H1 (cell line): Measurements from ENCODE around the gene GABRQ. TPM values are rescaled to one million over a fixed set of nuclear protein-coding genes. Genes with fewer than 3 reads are reported as not detected.
A peak's percentile ranks its signal among the peaks of the same experiment; 100 is the strongest.

Source experiments
- CTCF ChIA-PET: fragments of 300-600 bp; sonication (Branson Sonifier 250); formaldehyde crosslinking; loops from one replicate; lab custom pipeline; 2021; ENCODE audit not compliant: partially characterized antibody; lab: Charles Lee
- POLR2A ChIA-PET: fragments of 300-600 bp; sonication (Branson Sonifier 250); formaldehyde crosslinking; loops from one replicate; lab custom pipeline; 2021; ENCODE audit warnings: inconsistent platforms; ENCODE audit not compliant: partially characterized antibody; lab: Charles Lee
- DNase-seq, 2 experiments: peaks; one replicate each; pipeline versions ENCODE4 v3.0.0 to v3.0.0-alpha.2; 2010 to 2022; ENCODE audit warnings: low spot score in 2 of 2, low read depth in 1 of 2, mixed read lengths in 1 of 2
- FAIRE-seq: peaks from 2 replicates; lab custom pipeline; 2011; peaks lifted over from hg19 to GRCh38; lab: Jason Lieb, UNC
- H2AFZ ChIP-seq: 2 replicates; pipeline ENCODE4 v1.8.1; 2012; ENCODE audit warnings: low read length, inconsistent platforms
- H2AK5ac ChIP-seq: 2 replicates; pipeline ENCODE4 v1.6.1; 2013; ENCODE audit warnings: low read depth, low read length
- H2BK120ac ChIP-seq: replicated peaks from 2 replicates; pipeline ENCODE3; 2013; ENCODE audit warnings: low read depth, low read length, inconsistent platforms
- H2BK12ac ChIP-seq: 2 replicates; pipeline ENCODE4 v1.6.1; 2013; ENCODE audit warnings: low read depth, low read length
- H2BK15ac ChIP-seq: 2 replicates; pipeline ENCODE4 v1.6.1; 2013; ENCODE audit warnings: low read length
- H2BK20ac ChIP-seq: 2 replicates; pipeline ENCODE4 v1.6.1; 2013; ENCODE audit warnings: low read length
- H2BK5ac ChIP-seq: 2 replicates; pipeline ENCODE4 v1.6.1; 2013; ENCODE audit warnings: low read depth, low read length
- H3K14ac ChIP-seq: 2 replicates; pipeline ENCODE4 v1.6.1; 2013; ENCODE audit warnings: inconsistent platforms; ENCODE audit not compliant: insufficient read length
- H3K18ac ChIP-seq: 2 replicates; pipeline ENCODE4 v1.6.1; 2013; ENCODE audit warnings: low read length; ENCODE audit errors: extremely low read depth
- H3K23ac ChIP-seq: 2 replicates; pipeline ENCODE4 v1.6.1; 2013; ENCODE audit warnings: inconsistent platforms; ENCODE audit not compliant: insufficient read length
- H3K23me2 ChIP-seq: 2 replicates; pipeline ENCODE4 v1.6.1; 2013; ENCODE audit warnings: low read depth, low read length
- H3K27ac ChIP-seq: 2 replicates; pipeline ENCODE4 v1.6.1; 2011; ENCODE audit warnings: low read depth, low read length, inconsistent platforms
- H3K27me3 ChIP-seq, 4 experiments: replicated peaks in 1 of 4; 1 replicate in 1 of 4; 2 replicates in 3 of 4; pipeline versions ENCODE4 v1.6.1 to v1.8.1; 2011 to 2013; ENCODE audit warnings: low read length in 3 of 4, mild to moderate bottlenecking in 3 of 4, inconsistent platforms in 2 of 4, mixed read lengths in 2 of 4, moderate library complexity in 1 of 4; ENCODE audit not compliant: control insufficient read depth in 3 of 4, insufficient read depth in 3 of 4; ENCODE audit errors: extremely low read depth in 1 of 4
- H3K36me3 ChIP-seq, 4 experiments: 2 replicates each; pipeline versions ENCODE4 v1.6.1 to v1.8.1; 2011 to 2013; ENCODE audit warnings: mild to moderate bottlenecking in 4 of 4, low read length in 3 of 4, moderate library complexity in 2 of 4, control low read depth in 1 of 4, inconsistent platforms in 1 of 4; ENCODE audit not compliant: insufficient read depth in 4 of 4, control insufficient read depth in 2 of 4
- H3K4ac ChIP-seq: replicated peaks from 2 replicates; pipeline ENCODE3; 2013; ENCODE audit warnings: low read length, low read depth, mixed read lengths, inconsistent platforms; ENCODE audit not compliant: insufficient read length
- H3K4me1 ChIP-seq, 4 experiments: replicated peaks in 1 of 4; 1 replicate in 1 of 4; 2 replicates in 3 of 4; pipeline versions ENCODE4 v1.6.1 to v1.8.1; 2011 to 2013; ENCODE audit warnings: low read length in 3 of 4, inconsistent platforms in 2 of 4, mixed read lengths in 1 of 4; ENCODE audit not compliant: insufficient read depth in 4 of 4, control insufficient read depth in 3 of 4
- H3K4me2 ChIP-seq, 2 experiments: 2 replicates each; pipeline versions ENCODE4 v1.6.1 to v1.8.1; 2011 to 2013; ENCODE audit warnings: low read depth in 2 of 2, low read length in 2 of 2, control low read depth in 1 of 2, inconsistent platforms in 1 of 2, mild to moderate bottlenecking in 1 of 2; ENCODE audit not compliant: insufficient read depth in 1 of 2
- H3K4me3 ChIP-seq, 4 experiments: fragments of 200-600, 300-600 bp in 1 of 4; sonication (generic), shearing (Covaris generic), sonication (Bioruptor Twin) in 1 of 4; 2 replicates each; pipeline versions ENCODE4 v1.5.1 to v1.8.1; 2011 to 2016; ENCODE audit warnings: low read length in 4 of 4, low read depth in 3 of 4, control low read depth in 2 of 4, inconsistent platforms in 2 of 4, mild to moderate bottlenecking in 2 of 4, mixed read lengths in 1 of 4, moderate library complexity in 1 of 4; ENCODE audit not compliant: insufficient read depth in 2 of 4; ENCODE audit errors: extremely low read depth in 1 of 4
- H3K56ac ChIP-seq: replicated peaks from 2 replicates; pipeline ENCODE3; 2013; ENCODE audit warnings: low read depth, mild to moderate bottlenecking, mixed read lengths, low read length, inconsistent platforms; ENCODE audit not compliant: insufficient read length
- H3K79me1 ChIP-seq: 2 replicates; pipeline ENCODE4 v1.6.1; 2013; ENCODE audit warnings: low read depth, low read length, control low read depth
- H3K79me2 ChIP-seq, 2 experiments: 2 replicates each; pipeline versions ENCODE4 v1.6.1 to v1.8.1; 2012 to 2013; ENCODE audit warnings: low read length in 2 of 2, mild to moderate bottlenecking in 2 of 2, inconsistent platforms in 1 of 2; ENCODE audit not compliant: insufficient read depth in 2 of 2, control insufficient read depth in 1 of 2
- H3K9ac ChIP-seq, 4 experiments: replicated peaks in 1 of 4; 1 replicate in 1 of 4; 2 replicates in 3 of 4; pipeline versions ENCODE4 v1.6.1 to v1.8.1; 2011 to 2013; ENCODE audit warnings: low read depth in 3 of 4, low read length in 3 of 4, control low read depth in 2 of 4, mild to moderate bottlenecking in 2 of 4, moderate library complexity in 2 of 4, inconsistent platforms in 1 of 4; ENCODE audit errors: extremely low read depth in 1 of 4
- H3K9me3 ChIP-seq, 2 experiments: 2 replicates each; pipeline versions ENCODE4 v1.6.1 to v1.8.1; 2012 to 2013; ENCODE audit warnings: mild to moderate bottlenecking in 2 of 2, moderate library complexity in 2 of 2, control low read depth in 1 of 2, inconsistent platforms in 1 of 2, low read depth in 1 of 2, low read length in 1 of 2, mixed read lengths in 1 of 2; ENCODE audit not compliant: insufficient read depth in 2 of 2
- H4K20me1 ChIP-seq, 2 experiments: replicated peaks in 1 of 2; 2 replicates each; pipeline versions ENCODE3 to v1.8.1; 2011 to 2013; ENCODE audit warnings: inconsistent platforms in 2 of 2, low read length in 2 of 2, mild to moderate bottlenecking in 1 of 2; ENCODE audit not compliant: insufficient read depth in 2 of 2, control insufficient read depth in 1 of 2
- H4K5ac ChIP-seq: 2 replicates; pipeline ENCODE4 v1.6.1; 2013; ENCODE audit warnings: low read length, low read depth, mixed read lengths, inconsistent platforms; ENCODE audit not compliant: insufficient read length
- H4K8ac ChIP-seq: 2 replicates; pipeline ENCODE4 v1.8.0; 2013; ENCODE audit warnings: mild to moderate bottlenecking, moderate library complexity, low read length, inconsistent platforms; ENCODE audit not compliant: insufficient read depth; ENCODE audit errors: extremely low read depth
- H4K91ac ChIP-seq: replicated peaks from 2 replicates; pipeline ENCODE3; 2013; ENCODE audit warnings: low read length, mixed read lengths, inconsistent platforms; ENCODE audit not compliant: insufficient read length
- CHD2 ChIP-seq: IDR thresholded peaks from 2 replicates; pipeline ENCODE4 v1.6.1; 2012; ENCODE audit warnings: low read length, improper control_type of control experiment
- RXRA ChIP-seq: IDR thresholded peaks from 2 replicates; pipeline ENCODE4 v1.6.1; 2011; ENCODE audit warnings: low read depth, mild to moderate bottlenecking, low read length, moderate library complexity; ENCODE audit not compliant: insufficient read depth
- SAP30 ChIP-seq: fragments of 300-600 bp; sonication (generic); IDR thresholded peaks from 2 replicates; pipeline ENCODE4 v1.7.1; 2012; ENCODE audit warnings: low read length, moderate library complexity, mild to moderate bottlenecking, inconsistent platforms; ENCODE audit not compliant: insufficient read depth, insufficient replicate concordance
- TCF12 ChIP-seq: IDR thresholded peaks from 2 replicates; pipeline ENCODE4 v1.6.1; 2011; ENCODE audit warnings: low read depth, mild to moderate bottlenecking, low read length
- WGBS, 2 experiments: shearing (Covaris generic) in 1 of 2; methylation state at CpG; one replicate each; pipeline versions ENCODE4 v1.1.6 to v1.1.7; 2013 to 2015; ENCODE audit warnings: low lambda C conversion rate in 2 of 2, mixed read lengths in 2 of 2, inconsistent platforms in 1 of 2, low coverage in 1 of 2, missing lambda C conversion rate in 1 of 2; ENCODE audit not compliant: insufficient replicate concordance in 2 of 2, insufficient coverage in 1 of 2, insufficient read length in 1 of 2; ENCODE audit errors: extremely low coverage in 1 of 2, missing lambda C conversion rate in 1 of 2; 5-methylcytosine and 5-hydroxymethylcytosine counted together
- polyA plus RNA-seq, 7 experiments: library from polyadenylated mRNA; depleted of rRNA in 3 of 7; stranded (reverse) in 5 of 7; unstranded in 2 of 7; fragments of >200 nt in 5 of 7; fragments of 200-250 nt in 2 of 7; gene quantifications; 1 replicate in 5 of 7; 2 replicates in 1 of 7; 4 replicates in 1 of 7; pipeline versions ENCODE4 v1.2.1 to v1.2.3, GENCODE V29; 2011 to 2013; ENCODE audit warnings: missing spikeins in 2 of 7, mixed read lengths in 2 of 7
- total RNA-seq: library from RNA; stranded (reverse); fragmentation: NEBNext Ultra II Directional; extraction: Animal tissue kit (Norgen Biotek cat#: 25700); gene quantifications from 2 replicates; pipeline ENCODE4 v1.2.1, GENCODE V29; 2021

The GABRQ gene
- total and polyA plus RNA-seq, 2 of the 8 experiments (the other 6 are each of a cell fraction or from before 2014, with no cell fraction given): 6.3 to 9.6 TPM

GRCh38 chrX:152640034-152640818 lies 2.5 kb downstream of the GABRQ start:
- H3K23ac ChIP-seq: no peak overlapping the region
- no peak overlapping the region for H2BK120ac ChIP-seq
- no peak overlapping the region for H2BK20ac ChIP-seq
- H2BK12ac ChIP-seq: no peak overlapping the region
- no peak overlapping the region for H3K4me3 ChIP-seq
- peak overlapping the region; percentile 46 to 77 for H3K4me2 ChIP-seq
- H3K27me3 ChIP-seq: peaks cover 0 to 13% (median 5%) of the 10 kb centered on the region in 4 experiments; a peak in 4 of 7 replicates
- CTCF ChIA-PET: interaction anchor here (0.6 to 4.8 kb wide), 13 partner anchors 8 to 909 kb away, joined by 3 to 58 read pairs (median 5); no protein-coding TSS in a partner anchor
- H3K27ac ChIP-seq: no peak overlapping the region
- no peak overlapping the region for H2AFZ ChIP-seq
- H2AK5ac ChIP-seq: peak overlapping the region; percentile 10; the same call in 1 of the 2 replicates
- H4K91ac ChIP-seq: no peak overlapping the region
- H3K56ac ChIP-seq: no peak overlapping the region
- H3K14ac ChIP-seq: no peak overlapping the region
- no peak for FAIRE-seq
- no peak overlapping the region for H4K5ac ChIP-seq
- H3K9me3 ChIP-seq: no peaks in the 10 kb centered on the region
- peaks cover 6 to 21% (median 19%) of the 10 kb centered on the region in 4 experiments for H3K4me1 ChIP-seq
- TF ChIP-seq RXRA (no peak), SAP30 (no peak), TCF12 (no peak), CHD2 (no peak)
- TF ChIP-seq, all 59 proteins: peak for 0
- POLR2A ChIA-PET: interaction anchor here (0.5 to 1.3 kb wide), 2 partner anchors 121 to 178 kb away, joined by 3 read pairs; no protein-coding TSS in a partner anchor
- no peak overlapping the region for H2BK5ac ChIP-seq
- no peaks in the 10 kb centered on the region for H3K79me1 ChIP-seq
- no peaks in the 10 kb centered on the region for H3K79me2 ChIP-seq
- peaks cover 0 to 8% of the 10 kb centered on the region in 2 experiments for H4K20me1 ChIP-seq
- no peak overlapping the region for H2BK15ac ChIP-seq
- WGBS, 2 experiments: 86% methylated on average over 8 of the region's 18 CpGs; no CpG with 5 or more reads in 1 of the 2 experiments
- H3K4ac ChIP-seq: no peak overlapping the region
- no peak overlapping the region for H4K8ac ChIP-seq
- peaks cover 9% of the 10 kb centered on the region; the same call in 1 of the 2 replicates for H3K23me2 ChIP-seq
- H3K36me3 ChIP-seq: peaks cover 0 to 10% (median 5%) of the 10 kb centered on the region in 4 experiments; a peak in 3 of 8 replicates
- no peak for DNase-seq
- no peak overlapping the region; the same call in 1 of the 2 replicates for H3K18ac ChIP-seq
- no peak overlapping the region for H3K9ac ChIP-seq
